MCF 10A (cell line): ENCODE measurements around the gene NUDT4. TPM values are rescaled to one million over a fixed set of nuclear protein-coding genes. Genes with fewer than 3 reads are reported as not detected.

ENCODE experiments used
- BruUV-seq: library from RNA; stranded (reverse); fragments of 400-500 nt; replicated peaks from 2 replicates; lab custom pipeline; 2021; lab: Mats Ljungman, UMichigan
- CTCF ChIA-PET: fragments of 300-600 bp; sonication (Branson Sonifier 250); formaldehyde crosslinking; extraction: SDS; loops from one replicate; lab custom pipeline; 2021; ENCODE audit warnings: antibody characterized with exemption, inconsistent platforms; lab: Yijun Ruan, JAX
- POLR2A ChIA-PET: fragments of 300-600, 350-650 bp; sonication (Branson Sonifier 250); formaldehyde crosslinking; extraction: SDS; loops from one replicate; lab custom pipeline; 2020; ENCODE audit warnings: antibody characterized with exemption, inconsistent platforms; lab: Yijun Ruan, JAX
- DNase-seq: peaks from one replicate; pipeline ENCODE4 v3.0.0-alpha.2; 2018; ENCODE audit not compliant: unreplicated experiment
- H3K27ac Mint-ChIP-seq: one replicate; pipeline ENCODE4 v1.8.0; 2022; ENCODE audit warnings: mild to moderate bottlenecking, low read depth, mixed read lengths; ENCODE audit not compliant: unreplicated experiment
- H3K27me3 Mint-ChIP-seq: one replicate; pipeline ENCODE4 v1.8.0; 2022; ENCODE audit warnings: mixed read lengths; ENCODE audit not compliant: insufficient read depth, unreplicated experiment
- H3K36me3 Mint-ChIP-seq: one replicate; pipeline ENCODE4 v1.8.0; 2022; ENCODE audit warnings: mild to moderate bottlenecking, moderate library complexity, mixed read lengths; ENCODE audit not compliant: insufficient read depth, unreplicated experiment
- H3K4me1 Mint-ChIP-seq: one replicate; pipeline ENCODE4 v1.8.0; 2022; ENCODE audit warnings: mixed read lengths; ENCODE audit not compliant: insufficient read depth, unreplicated experiment
- H3K4me3 Mint-ChIP-seq: one replicate; pipeline ENCODE4 v1.8.0; 2022; ENCODE audit warnings: mild to moderate bottlenecking, moderate library complexity, mixed read lengths; ENCODE audit not compliant: unreplicated experiment
- H3K9me3 Mint-ChIP-seq: one replicate; pipeline ENCODE4 v1.8.0; 2022; ENCODE audit warnings: mixed read lengths; ENCODE audit not compliant: unreplicated experiment
- CTCF ChIP-seq: fragments of 200-600 bp; IDR thresholded peaks from one replicate; pipeline ENCODE4 v1.8.0; 2022; ENCODE audit warnings: antibody characterized with exemption, mild to moderate bottlenecking; ENCODE audit not compliant: unreplicated experiment
- intact Hi-C: fragments of 100-400 bp; cut with micrococcal nuclease; formaldehyde crosslinking; loops from 2 replicates; pipeline ENCODE4 v1.14.1; 2022
- total RNA-seq: library from RNA; stranded (reverse); gene quantifications from 2 replicates; pipeline ENCODE4 v1.2.3, GENCODE V29; 2022

NUDT4 gene
- total RNA-seq, 1 experiment from 2014 or later = 79.8 TPM

- no TSS peak for BruUV-seq
- Mint-ChIP-seq H3K27ac (no peak overlapping the region), H3K27me3 (no peaks in the 10 kb centered on the region), H3K4me1 (no peaks in the 10 kb centered on the region), H3K9me3 (no peaks in the 10 kb centered on the region), H3K36me3 (peaks cover 73% of the 10 kb centered on the region), H3K4me3 (no peak overlapping the region)
- ChIA-PET CTCF (interaction anchor here (0.5 to 0.9 kb wide), 2 partner anchors 17 to 140 kb away, joined by 3 read pairs; no protein-coding TSS in a partner anchor), POLR2A (interaction anchor here (0.6 to 0.8 kb wide), 3 partner anchors 20 to 393 kb away, joined by 3 read pairs; no protein-coding TSS in a partner anchor)
- intact Hi-C loops = no loop called here
- DNase-seq = no peak
- no peak for TF ChIP-seq CTCF
Measured at GRCh38 chr12:93402333-93403311, 24.9 kb downstream of the NUDT4 start.

- CTCF ChIA-PET = interaction anchor here (0.6 to 2.5 kb wide), 6 partner anchors 7 to 427 kb away, joined by 3 to 14 read pairs (median 3); no protein-coding TSS in a partner anchor
- no peaks in the 10 kb centered on the region for H3K27me3 Mint-ChIP-seq
- BruUV-seq = no TSS peak
- DNase-seq = no peak
- peaks cover 62% of the 10 kb centered on the region for H3K36me3 Mint-ChIP-seq
- H3K9me3 Mint-ChIP-seq = no peaks in the 10 kb centered on the region
- POLR2A ChIA-PET = interaction anchor here (0.7 kb wide), 2 partner anchors 17 to 386 kb away, joined by 3 read pairs; no protein-coding TSS in a partner anchor
- no peak overlapping the region for H3K27ac Mint-ChIP-seq
- intact Hi-C loops = no loop called here
- TF ChIP-seq CTCF = no peak
- no peaks in the 10 kb centered on the region for H3K4me1 Mint-ChIP-seq
- H3K4me3 Mint-ChIP-seq = no peak overlapping the region
Measured at GRCh38 chr12:93403988-93404803, 26.5 kb downstream of the NUDT4 start.

GRCh38 chr12:93404961-93405849 is 27.5 kb downstream of the NUDT4 start:
- no peaks in the 10 kb centered on the region for H3K4me1 Mint-ChIP-seq
- no peaks in the 10 kb centered on the region for H3K27me3 Mint-ChIP-seq
- CTCF ChIA-PET = interaction anchor here (0.6 to 2.5 kb wide), 8 partner anchors 8 to 1141 kb away, joined by 3 to 14 read pairs (median 4); no protein-coding TSS in a partner anchor
- BruUV-seq = no TSS peak
- TF ChIP-seq CTCF = no peak
- intact Hi-C loops = no loop called here
- peaks cover 66% of the 10 kb centered on the region for H3K36me3 Mint-ChIP-seq
- no peak overlapping the region for H3K27ac Mint-ChIP-seq
- no peak for DNase-seq
- POLR2A ChIA-PET = interaction anchor here (0.5 to 1.2 kb wide), 7 partner anchors 16 to 475 kb away, joined by 3 to 4 read pairs (median 4); no protein-coding TSS in a partner anchor
- no peaks in the 10 kb centered on the region for H3K9me3 Mint-ChIP-seq
- H3K4me3 Mint-ChIP-seq = no peak overlapping the region
